ENCODE measurements around the gene AK2.

DNA sequence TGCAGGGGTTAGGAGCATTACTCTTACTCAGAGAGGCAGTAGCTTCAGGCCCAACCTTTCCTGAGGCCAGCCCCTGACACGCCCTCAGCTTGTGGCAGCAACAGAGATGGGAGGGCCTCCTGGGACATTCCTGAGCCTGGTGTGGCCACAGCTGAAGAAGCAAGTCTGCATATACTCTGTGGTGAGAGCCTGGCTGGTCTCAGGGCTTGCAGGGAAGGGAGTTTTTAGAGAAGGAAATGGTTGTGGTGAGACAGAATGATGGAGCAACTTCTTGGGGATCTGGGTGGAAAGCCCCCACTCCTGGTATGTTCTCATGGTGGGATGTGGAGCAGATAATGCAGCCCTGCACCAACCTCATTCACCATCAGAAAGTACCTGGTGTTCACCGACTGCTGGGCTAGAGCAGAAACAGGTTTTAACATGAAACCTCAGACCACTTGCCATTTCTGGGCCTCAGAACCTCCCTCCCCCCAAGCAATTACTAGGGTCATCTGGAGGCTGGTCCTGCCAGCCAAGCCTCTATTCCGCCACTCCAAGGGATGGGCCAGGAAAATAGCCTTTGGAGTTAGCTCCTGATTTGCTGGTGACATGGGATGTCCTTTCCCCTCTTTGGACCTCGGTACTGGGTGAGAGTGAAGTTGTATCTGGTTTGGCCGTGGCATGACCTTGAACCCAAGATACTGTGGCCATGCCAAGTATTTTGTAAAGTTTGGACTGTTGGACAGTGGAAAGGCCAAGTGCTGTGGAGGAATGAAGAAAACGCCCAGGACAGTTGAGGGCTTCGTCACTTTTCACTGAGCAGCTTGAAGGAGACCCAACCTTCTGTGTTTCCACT is 44.0 kb downstream of the AK2 start:
- TF ChIP-seq, protein P1, sequence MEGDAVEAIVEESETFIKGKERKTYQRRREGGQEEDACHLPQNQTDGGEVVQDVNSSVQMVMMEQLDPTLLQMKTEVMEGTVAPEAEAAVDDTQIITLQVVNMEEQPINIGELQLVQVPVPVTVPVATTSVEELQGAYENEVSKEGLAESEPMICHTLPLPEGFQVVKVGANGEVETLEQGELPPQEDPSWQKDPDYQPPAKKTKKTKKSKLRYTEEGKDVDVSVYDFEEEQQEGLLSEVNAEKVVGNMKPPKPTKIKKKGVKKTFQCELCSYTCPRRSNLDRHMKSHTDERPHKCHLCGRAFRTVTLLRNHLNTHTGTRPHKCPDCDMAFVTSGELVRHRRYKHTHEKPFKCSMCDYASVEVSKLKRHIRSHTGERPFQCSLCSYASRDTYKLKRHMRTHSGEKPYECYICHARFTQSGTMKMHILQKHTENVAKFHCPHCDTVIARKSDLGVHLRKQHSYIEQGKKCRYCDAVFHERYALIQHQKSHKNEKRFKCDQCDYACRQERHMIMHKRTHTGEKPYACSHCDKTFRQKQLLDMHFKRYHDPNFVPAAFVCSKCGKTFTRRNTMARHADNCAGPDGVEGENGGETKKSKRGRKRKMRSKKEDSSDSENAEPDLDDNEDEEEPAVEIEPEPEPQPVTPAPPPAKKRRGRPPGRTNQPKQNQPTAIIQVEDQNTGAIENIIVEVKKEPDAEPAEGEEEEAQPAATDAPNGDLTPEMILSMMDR (IDR thresholded peaks at IDR 0.05) = no peak
- no peak for TF ChIP-seq EZH2 (IDR thresholded peaks at IDR 0.05; ENCODE audit: borderline replicate concordance, insufficient read depth, low read depth, low read length, poor library complexity, severe bottlenecking)
